T-cell (primary cell): ENCODE measurements around the gene AGPAT4. TPM values are rescaled to one million over a fixed set of nuclear protein-coding genes. Genes with fewer than 3 reads are reported as not detected.

ENCODE experiments used
- ATAC-seq, 4 experiments: fragments of 200-7000 bp in 3 of 4; fragments of 150-1000 bp in 1 of 4; cut with Tn5 transposase; replicated peaks in 1 of 4; 1 replicate in 3 of 4; 2 replicates in 1 of 4; pipeline ENCODE4 v1.10.0; 2021; ENCODE audit warnings: moderate library complexity in 3 of 4, mild to moderate bottlenecking in 2 of 4, moderate number of reproducible peaks in 1 of 4
- CTCF ChIA-PET, 2 donors: fragments of 300-600 bp; sonication (Branson Sonifier 250); formaldehyde crosslinking; loops; one replicate each; lab custom pipeline; 2022; ENCODE audit warnings: antibody characterized with exemption in 2 of 2; lab: Charles Lee
- POLR2A ChIA-PET, 2 donors: fragments of 300-600 bp; sonication (Branson Sonifier 250); formaldehyde crosslinking; loops; one replicate each; lab custom pipeline; 2022; ENCODE audit warnings: antibody characterized with exemption in 2 of 2; lab: Charles Lee
- DNase-seq, 35 experiments: peaks; one replicate each; pipeline versions ENCODE4 v3.0.0 to v3.0.0-alpha.2; 2013 to 2023
- H3K27ac ChIP-seq: one replicate; pipeline ENCODE4 v1.5.1; 2013; ENCODE audit warnings: low read length
- H3K27me3 ChIP-seq, 2 experiments: replicated peaks in 1 of 2; 1 replicate in 1 of 2; 2 replicates in 1 of 2; pipeline versions ENCODE4 v1.6.1 to v1.7.0; 2013; ENCODE audit warnings: low read length in 1 of 2, mixed read lengths in 1 of 2; ENCODE audit not compliant: control insufficient read depth in 2 of 2, insufficient read depth in 2 of 2; ENCODE audit errors: extremely low read depth in 1 of 2
- H3K36me3 ChIP-seq, 2 donors: 1 replicate in 1 of 2; 2 replicates in 1 of 2; pipeline versions ENCODE4 v1.6.1 to v1.7.0; 2013; ENCODE audit warnings: low read length in 1 of 2; ENCODE audit not compliant: control insufficient read depth in 2 of 2, insufficient read depth in 1 of 2; ENCODE audit errors: extremely low read depth in 1 of 2
- H3K4me1 ChIP-seq, 2 experiments: 1 replicate in 1 of 2; 2 replicates in 1 of 2; pipeline versions ENCODE4 v1.6.1 to v1.7.0; 2013; ENCODE audit warnings: low read length in 2 of 2, mixed read lengths in 1 of 2; ENCODE audit not compliant: insufficient read depth in 2 of 2, control insufficient read depth in 1 of 2; ENCODE audit errors: extremely low read depth in 1 of 2
- H3K4me3 ChIP-seq, 2 donors: 1 replicate in 1 of 2; 2 replicates in 1 of 2; pipeline versions ENCODE4 v1.5.1 to v1.7.0; 2013; ENCODE audit warnings: mild to moderate bottlenecking in 2 of 2, low read length in 1 of 2, moderate library complexity in 1 of 2; ENCODE audit not compliant: control insufficient read depth in 1 of 2; ENCODE audit errors: extremely low read depth in 1 of 2
- H3K9me3 ChIP-seq: 2 replicates; pipeline ENCODE4 v1.7.0; 2013
- H3K27ac Mint-ChIP-seq, 2 donors: one replicate each; pipeline ENCODE4 v1.8.0; 2020 to 2021; ENCODE audit warnings: mild to moderate bottlenecking in 2 of 2, mixed read lengths in 2 of 2
- H3K27me3 Mint-ChIP-seq, 2 donors: one replicate each; pipeline ENCODE4 v1.8.0; 2021 to 2022; ENCODE audit warnings: mixed read lengths in 2 of 2
- H3K36me3 Mint-ChIP-seq: one replicate; pipeline ENCODE4 v1.8.0; 2021; ENCODE audit warnings: mixed read lengths
- H3K4me1 Mint-ChIP-seq, 3 donors: one replicate each; pipeline ENCODE4 v1.8.0; 2020 to 2022; ENCODE audit warnings: mixed read lengths in 3 of 3, mild to moderate bottlenecking in 1 of 3
- H3K4me3 Mint-ChIP-seq, 3 donors: one replicate each; pipeline ENCODE4 v1.8.0; 2020 to 2022; ENCODE audit warnings: mild to moderate bottlenecking in 3 of 3, mixed read lengths in 3 of 3, moderate library complexity in 3 of 3
- H3K9me3 Mint-ChIP-seq, 3 donors: one replicate each; pipeline ENCODE4 v1.8.0; 2020 to 2022; ENCODE audit warnings: mixed read lengths in 3 of 3
- WGBS: methylation state at CpG from one replicate; pipeline ENCODE4 v1.1.5; 2013; ENCODE audit warnings: missing lambda C conversion rate; ENCODE audit not compliant: insufficient coverage; 5-methylcytosine and 5-hydroxymethylcytosine counted together
- total RNA-seq, 35 experiments: library from RNA in 6 of 35; stranded (reverse) in 6 of 35; fragments of 120-200 nt in 1 of 35; gene quantifications; one replicate each; pipeline versions ENCODE4 v1.2.1 to v1.2.4 and lab custom pipeline; 2013 to 2026

AGPAT4 gene
- total RNA-seq, 5 donors from 2014 or later (not counting 1 experiment from before 2014, with no cell fraction given): 5.6 to 15.0 (median 6.3) TPM

DNA sequence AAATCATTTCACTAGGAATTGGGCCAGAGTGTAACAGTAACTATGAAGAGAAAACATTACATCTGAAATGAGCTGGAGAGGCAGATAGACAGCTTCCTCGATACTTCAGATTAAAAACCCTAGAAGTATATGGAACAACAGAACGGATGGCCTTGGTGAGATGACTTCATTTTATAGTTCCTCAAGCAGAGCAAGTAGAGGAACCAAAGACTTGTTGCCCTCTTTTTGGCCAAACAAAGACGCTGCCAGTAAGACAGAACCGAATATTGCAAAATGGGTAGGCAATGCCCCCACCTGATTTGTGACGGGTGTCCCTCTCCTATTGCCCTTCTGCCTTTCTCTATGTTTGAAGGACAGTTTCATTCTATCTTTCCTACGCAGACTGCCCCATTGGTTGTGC, 53.5 kb downstream of the AGPAT4 start:
- Mint-ChIP-seq H3K27me3 (no peaks in the 10 kb centered on the region), H3K4me3 (no peak overlapping the region), H3K36me3 (peaks cover 53% of the 10 kb centered on the region), H3K27ac (no peak overlapping the region), H3K9me3 (peaks cover 0 to 3% (median 3%) of the 10 kb centered on the region in 3 donors), H3K4me1 (peaks cover 12 to 19% (median 12%) of the 10 kb centered on the region in 3 donors)
- ChIA-PET POLR2A (interaction anchor here in 1 of 2 donors (0.7 kb wide), 1 partner anchor 15 kb away, joined by 4 read pairs; no protein-coding TSS in a partner anchor), CTCF (no interaction called here)
- H3K27me3 ChIP-seq: no peaks in the 10 kb centered on the region
- 100% methylated on average over 5 of the region's 6 CpGs for WGBS
- peaks cover 0 to 3% of the 10 kb centered on the region in 2 donors for H3K36me3 ChIP-seq
- DNase-seq: no peak
- H3K4me3 ChIP-seq: no peak overlapping the region
- no peaks in the 10 kb centered on the region for H3K9me3 ChIP-seq
- peaks cover under 1 to 22% of the 10 kb centered on the region in 2 experiments for H3K4me1 ChIP-seq
- H3K27ac ChIP-seq: no peak overlapping the region
- ATAC-seq: no peak

DNA sequence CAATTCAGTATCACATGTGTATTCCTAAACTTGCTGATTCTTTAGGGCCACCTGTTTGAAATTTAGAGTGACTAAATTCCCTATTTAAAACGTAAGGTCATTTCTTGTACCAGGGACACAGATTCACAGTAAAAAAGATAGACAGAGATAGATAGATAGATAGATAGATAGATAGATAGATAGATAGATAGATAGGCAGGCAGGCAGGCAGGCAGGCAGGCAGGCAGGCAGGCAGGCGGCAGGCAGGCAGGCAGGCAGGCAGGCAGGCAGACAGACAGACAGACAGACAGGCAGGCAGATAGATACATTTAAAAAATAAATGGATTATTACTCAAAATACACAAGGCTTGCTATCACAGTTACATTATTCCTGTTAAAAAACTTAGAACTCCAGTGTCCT, 54.2 kb downstream of the AGPAT4 start:
- peaks cover 6 to 12% (median 6%) of the 10 kb centered on the region in 3 donors for H3K4me1 Mint-ChIP-seq
- Histone ChIP-seq H3K4me3 (no peak overlapping the region), H3K27ac (no peak overlapping the region), H3K4me1 (peaks cover 0 to 18% of the 10 kb centered on the region in 2 experiments), H3K36me3 (peaks cover 0 to 3% of the 10 kb centered on the region in 2 donors), H3K9me3 (no peaks in the 10 kb centered on the region), H3K27me3 (no peaks in the 10 kb centered on the region)
- ChIA-PET CTCF (no interaction called here), POLR2A (interaction anchor here in 1 of 2 donors (0.6 to 0.7 kb wide), 2 partner anchors 15 to 122 kb away, joined by 3 to 4 read pairs; no protein-coding TSS in a partner anchor)
- ATAC-seq (no peak), DNase-seq (no peak)
- H3K36me3 Mint-ChIP-seq: peaks cover 52% of the 10 kb centered on the region
- no peaks in the 10 kb centered on the region for H3K27me3 Mint-ChIP-seq
- peaks cover 0 to 3% (median 3%) of the 10 kb centered on the region in 3 donors for H3K9me3 Mint-ChIP-seq
- no peak overlapping the region for H3K27ac Mint-ChIP-seq
- no peak overlapping the region for H3K4me3 Mint-ChIP-seq
- WGBS: no CpG with 5 or more reads among the region's 2 CpGs

DNA sequence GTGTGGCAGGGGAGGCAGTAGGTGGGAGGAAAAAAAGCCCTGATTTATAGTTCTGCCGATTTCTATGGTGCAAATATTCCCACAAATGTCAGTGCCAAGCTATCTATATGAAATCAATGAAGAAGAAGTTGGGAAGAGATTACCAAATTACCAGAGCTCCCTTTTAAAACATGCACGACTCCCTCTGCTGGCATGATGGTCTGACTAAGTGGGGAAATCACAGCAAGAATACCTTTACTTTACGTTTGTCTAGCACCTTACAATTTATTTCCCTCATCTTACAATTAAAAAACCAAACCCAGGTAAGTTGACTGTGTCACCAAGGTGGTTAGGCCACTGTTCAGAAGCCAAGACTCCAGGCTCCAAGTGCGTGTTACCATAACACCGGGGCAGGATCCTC, 55.6 kb downstream of the AGPAT4 start:
- H3K36me3 Mint-ChIP-seq: peaks cover 55% of the 10 kb centered on the region
- no peak overlapping the region for H3K4me3 ChIP-seq
- WGBS: 93% methylated on average over 3 of the region's 5 CpGs
- peaks cover 0 to 3% of the 10 kb centered on the region in 2 donors for H3K36me3 ChIP-seq
- H3K27me3 ChIP-seq: no peaks in the 10 kb centered on the region
- ATAC-seq: no peak
- H3K27ac ChIP-seq: no peak overlapping the region
- peaks cover 0 to 6% (median under 1%) of the 10 kb centered on the region in 3 donors for H3K4me1 Mint-ChIP-seq
- POLR2A ChIA-PET: no interaction called here
- H3K4me1 ChIP-seq: peaks cover 0 to 6% of the 10 kb centered on the region in 2 experiments
- no peaks in the 10 kb centered on the region for H3K27me3 Mint-ChIP-seq
- H3K4me3 Mint-ChIP-seq: no peak overlapping the region
- CTCF ChIA-PET: interaction anchor here in 1 of 2 donors (1.5 kb wide), 1 partner anchor 153 kb away, joined by 3 read pairs; no protein-coding TSS in a partner anchor
- H3K27ac Mint-ChIP-seq: no peak overlapping the region
- DNase-seq: no peak
- no peaks in the 10 kb centered on the region for H3K9me3 ChIP-seq
- H3K9me3 Mint-ChIP-seq: peaks cover 0 to 8% (median 3%) of the 10 kb centered on the region in 3 donors

DNA sequence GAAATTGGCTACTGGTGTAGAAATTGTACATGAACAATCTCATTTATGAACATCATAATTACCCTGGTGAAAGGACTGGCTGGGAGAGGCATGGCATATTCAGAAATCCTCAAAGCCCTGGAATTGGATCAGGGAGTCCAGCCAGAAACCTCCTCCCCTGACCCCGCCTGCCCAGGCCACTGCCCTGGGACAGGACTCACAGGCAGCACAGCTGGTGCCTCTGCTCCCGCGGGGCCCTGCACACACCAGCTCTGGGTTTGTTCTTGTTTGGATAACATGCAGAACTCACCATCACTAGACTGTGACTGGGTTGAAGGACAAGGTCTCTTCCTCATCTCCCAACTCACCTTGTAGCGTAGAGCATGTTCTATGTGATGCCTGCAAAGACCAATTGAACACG, 56.2 kb downstream of the AGPAT4 start:
- Histone ChIP-seq H3K4me1 (no peaks in the 10 kb centered on the region), H3K27me3 (no peaks in the 10 kb centered on the region), H3K4me3 (no peak overlapping the region), H3K9me3 (no peaks in the 10 kb centered on the region), H3K36me3 (peaks cover 0 to 3% of the 10 kb centered on the region in 2 donors), H3K27ac (no peak overlapping the region)
- H3K9me3 Mint-ChIP-seq: peaks cover 0 to 8% (median 3%) of the 10 kb centered on the region in 3 donors
- H3K27ac Mint-ChIP-seq: no peak overlapping the region
- peaks cover 55% of the 10 kb centered on the region for H3K36me3 Mint-ChIP-seq
- no peaks in the 10 kb centered on the region for H3K27me3 Mint-ChIP-seq
- DNase-seq (no peak), ATAC-seq (no peak)
- POLR2A ChIA-PET: no interaction called here
- peaks cover 0 to 6% (median 0%) of the 10 kb centered on the region in 3 donors for H3K4me1 Mint-ChIP-seq
- no peak overlapping the region for H3K4me3 Mint-ChIP-seq
- WGBS: 100% methylated on average over 3 of the region's 5 CpGs
- CTCF ChIA-PET: interaction anchor here in 1 of 2 donors (1.5 kb wide), 1 partner anchor 153 kb away, joined by 3 read pairs; no protein-coding TSS in a partner anchor

- no peaks in the 10 kb centered on the region for H3K4me1 ChIP-seq
- no peak overlapping the region for H3K27ac Mint-ChIP-seq
- no peak overlapping the region for H3K4me3 ChIP-seq
- H3K27me3 ChIP-seq: no peaks in the 10 kb centered on the region
- H3K9me3 Mint-ChIP-seq: peaks cover 0 to 11% (median 5%) of the 10 kb centered on the region in 3 donors
- ChIA-PET CTCF (no interaction called here), POLR2A (no interaction called here)
- peaks cover 0 to 3% of the 10 kb centered on the region in 2 donors for H3K36me3 ChIP-seq
- H3K36me3 Mint-ChIP-seq: peaks cover 55% of the 10 kb centered on the region
- peaks cover 0 to under 1% (median 0%) of the 10 kb centered on the region in 3 donors for H3K4me1 Mint-ChIP-seq
- WGBS: 98% methylated on average over 15 of the region's 20 CpGs
- H3K27ac ChIP-seq: no peak overlapping the region
- no peaks in the 10 kb centered on the region for H3K27me3 Mint-ChIP-seq
- no peak for ATAC-seq
- no peak for DNase-seq
- H3K4me3 Mint-ChIP-seq: no peak overlapping the region
- H3K9me3 ChIP-seq: no peaks in the 10 kb centered on the region
Measured at GRCh38 chr6:161216616-161217205, 57.1 kb downstream of the AGPAT4 start.

- Histone ChIP-seq H3K9me3 (no peaks in the 10 kb centered on the region), H3K4me1 (no peaks in the 10 kb centered on the region), H3K27ac (no peak overlapping the region), H3K36me3 (peaks cover 0 to 3% of the 10 kb centered on the region in 2 donors), H3K27me3 (no peaks in the 10 kb centered on the region), H3K4me3 (peak overlapping the region in 1 of 2 donors; percentile 11)
- H3K4me1 Mint-ChIP-seq: no peaks in the 10 kb centered on the region
- H3K27me3 Mint-ChIP-seq: no peaks in the 10 kb centered on the region
- no peak for ATAC-seq
- 93% methylated on average over 11 of the region's 13 CpGs for WGBS
- no peak for DNase-seq
- peaks cover 0 to 16% (median 7%) of the 10 kb centered on the region in 3 donors for H3K9me3 Mint-ChIP-seq
- H3K27ac Mint-ChIP-seq: no peak overlapping the region
- no peak overlapping the region for H3K4me3 Mint-ChIP-seq
- CTCF ChIA-PET: no interaction called here
- peaks cover 55% of the 10 kb centered on the region for H3K36me3 Mint-ChIP-seq
- POLR2A ChIA-PET: interaction anchor here in 1 of 2 donors (0.6 kb wide), 1 partner anchor 58 kb away, joined by 3 read pairs; the partner anchor contains the start of gene AGPAT4
Measured at GRCh38 chr6:161215876-161216615, 57.8 kb downstream of the AGPAT4 start.
